ENCODE results near the gene FNIP1.

The FNIP1 gene

GRCh38 chr5:131821221-131821620 is 24.4 kb upstream of the FNIP1 start:
- TF ChIP-seq, protein P1, sequence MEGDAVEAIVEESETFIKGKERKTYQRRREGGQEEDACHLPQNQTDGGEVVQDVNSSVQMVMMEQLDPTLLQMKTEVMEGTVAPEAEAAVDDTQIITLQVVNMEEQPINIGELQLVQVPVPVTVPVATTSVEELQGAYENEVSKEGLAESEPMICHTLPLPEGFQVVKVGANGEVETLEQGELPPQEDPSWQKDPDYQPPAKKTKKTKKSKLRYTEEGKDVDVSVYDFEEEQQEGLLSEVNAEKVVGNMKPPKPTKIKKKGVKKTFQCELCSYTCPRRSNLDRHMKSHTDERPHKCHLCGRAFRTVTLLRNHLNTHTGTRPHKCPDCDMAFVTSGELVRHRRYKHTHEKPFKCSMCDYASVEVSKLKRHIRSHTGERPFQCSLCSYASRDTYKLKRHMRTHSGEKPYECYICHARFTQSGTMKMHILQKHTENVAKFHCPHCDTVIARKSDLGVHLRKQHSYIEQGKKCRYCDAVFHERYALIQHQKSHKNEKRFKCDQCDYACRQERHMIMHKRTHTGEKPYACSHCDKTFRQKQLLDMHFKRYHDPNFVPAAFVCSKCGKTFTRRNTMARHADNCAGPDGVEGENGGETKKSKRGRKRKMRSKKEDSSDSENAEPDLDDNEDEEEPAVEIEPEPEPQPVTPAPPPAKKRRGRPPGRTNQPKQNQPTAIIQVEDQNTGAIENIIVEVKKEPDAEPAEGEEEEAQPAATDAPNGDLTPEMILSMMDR (IDR thresholded peaks at IDR 0.05; ENCODE audit: low read depth, low read length), result no peak
- H3K4me3 ChIP-seq (ENCODE audit: low read depth, low read length), result no peak overlapping the region
- in situ Hi-C loops (cut with HindIII; ENCODE audit: low sequenced_read_pairs), result no loop called here
- DNase-seq (ENCODE audit: low read depth, low spot score), result no peak

- DNase-seq (ENCODE audit: low read depth, low spot score), result no peak
- TF ChIP-seq, protein P1 (IDR thresholded peaks at IDR 0.05; ENCODE audit: low read depth, low read length), result no peak
- H3K4me3 ChIP-seq (ENCODE audit: low read depth, low read length), result no peak overlapping the region
- in situ Hi-C loops (cut with HindIII; ENCODE audit: low sequenced_read_pairs), result no loop called here
These were observed 21.3 kb upstream of the FNIP1 start for GRCh38 chr5:131818001-131818724.

DNA sequence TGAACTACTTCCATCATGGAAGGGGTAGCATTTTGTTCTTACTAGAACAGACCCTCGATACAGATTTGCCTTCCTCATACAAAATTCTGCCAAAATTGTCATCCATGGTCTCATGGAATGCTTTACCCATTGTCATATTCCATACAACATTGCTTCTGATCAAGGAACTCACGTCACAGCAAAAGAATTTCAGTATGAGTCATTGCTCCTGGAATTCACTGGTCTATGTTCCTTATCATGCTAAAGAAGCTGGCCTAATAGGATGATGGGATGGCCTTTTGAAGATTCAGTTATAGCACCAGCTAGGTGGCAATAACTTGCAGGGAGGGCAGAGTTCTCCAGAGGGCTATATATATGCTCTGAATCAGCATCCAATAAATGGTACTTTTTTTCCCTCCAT is 18.2 kb upstream of the FNIP1 start:
- peak; percentile 76 for DNase-seq (ENCODE audit: low read depth, low spot score)
- H3K4me3 ChIP-seq (ENCODE audit: low read depth, low read length), result no peak overlapping the region
- TF ChIP-seq, protein P1 (IDR thresholded peaks at IDR 0.05; ENCODE audit: low read depth, low read length), result no peak
- in situ Hi-C loops (cut with HindIII; ENCODE audit: low sequenced_read_pairs), result no loop called here

- H3K4me3 ChIP-seq (ENCODE audit: low read depth, low read length), result no peak overlapping the region
- in situ Hi-C loops (cut with HindIII; ENCODE audit: low sequenced_read_pairs), result no loop called here
- TF ChIP-seq, protein P1 (IDR thresholded peaks at IDR 0.05; ENCODE audit: low read depth, low read length), result no peak
- DNase-seq (ENCODE audit: low read depth, low spot score), result no peak
These were observed 15.7 kb upstream of the FNIP1 start for GRCh38 chr5:131812371-131813160.

GRCh38 chr5:131810510-131811249 is 13.9 kb upstream of the FNIP1 start:
- DNase-seq (ENCODE audit: low read depth, low spot score), result no peak
- in situ Hi-C loops (cut with HindIII; ENCODE audit: low sequenced_read_pairs), result no loop called here
- H3K4me3 ChIP-seq (ENCODE audit: low read depth, low read length), result no peak overlapping the region
- TF ChIP-seq, protein P1 (IDR thresholded peaks at IDR 0.05; ENCODE audit: low read depth, low read length), result peak; percentile 19

All from astrocyte of the spinal cord (primary cell).